Measurements from ENCODE around the gene SEMA4D. TPM values are rescaled to one million over a fixed set of nuclear protein-coding genes. Genes with fewer than 3 reads are reported as not detected.
"Not testable (repeated sequence)": the region's sequence is repeated elsewhere in the genome, so short reads cannot be mapped to it uniquely, and the experiment has no call there.

The SEMA4D gene
- total RNA-seq, 2 donors from 2014 or later = 169 to 237 TPM

GRCh38 chr9:89352451-89352850 lies 145.5 kb downstream of the SEMA4D start:
- Mint-ChIP-seq H3K27me3 (no peaks in the 10 kb centered on the region), H3K27ac (peak overlapping the region; percentile 80 to 91), H3K9me3 (no peaks in the 10 kb centered on the region), H3K4me3 (peak overlapping the region; percentile 69), H3K36me3 (peaks cover 33% of the 10 kb centered on the region), H3K4me1 (ENCODE audit: low read depth in 2 of 2) (peaks cover 30 to 32% of the 10 kb centered on the region in 2 donors)
- DNase-seq (ENCODE audit: low spot score) (no peak), ATAC-seq (no peak)

GRCh38 chr9:89351584-89352300 lies 146.2 kb downstream of the SEMA4D start:
- Mint-ChIP-seq H3K4me1 (ENCODE audit: low read depth in 2 of 2) (peaks cover 26 to 28% of the 10 kb centered on the region in 2 donors), H3K27me3 (no peaks in the 10 kb centered on the region), H3K27ac (peak overlapping the region; percentile 80 to 91), H3K36me3 (peaks cover 33% of the 10 kb centered on the region), H3K9me3 (no peaks in the 10 kb centered on the region), H3K4me3 (peak overlapping the region; percentile 69)
- DNase-seq (ENCODE audit: low spot score) (no peak), ATAC-seq (no peak)

DNA sequence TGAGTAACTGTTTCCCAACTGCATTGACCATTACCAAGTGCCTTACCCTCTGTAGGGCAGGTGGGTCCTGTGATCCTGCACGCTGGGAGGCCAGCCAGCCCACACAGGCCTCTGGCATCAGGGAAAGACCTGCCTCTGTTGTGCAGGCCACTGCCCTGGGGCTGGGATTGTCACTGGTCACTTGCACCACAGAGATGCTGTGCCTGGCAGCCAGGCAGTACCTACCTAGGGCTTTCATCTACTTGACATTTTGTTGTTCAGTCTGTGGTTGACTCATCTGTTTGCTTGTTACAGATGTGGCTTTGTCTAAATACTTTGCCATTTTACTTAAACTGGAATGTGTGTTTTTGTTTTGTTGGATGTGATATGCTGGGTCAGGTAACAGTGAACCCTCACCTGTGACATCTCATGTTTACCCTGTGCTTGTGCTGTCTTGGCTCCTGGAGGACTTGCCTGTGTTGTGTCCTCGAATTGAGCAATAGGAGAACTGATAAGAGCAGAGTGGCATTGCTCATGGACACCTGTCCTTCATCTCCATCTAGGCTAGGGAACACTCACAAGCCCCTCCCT lies 146.8 kb downstream of the SEMA4D start:
- Mint-ChIP-seq H3K4me3 (no peak overlapping the region), H3K4me1 (ENCODE audit: low read depth in 2 of 2) (peaks cover 26 to 28% of the 10 kb centered on the region in 2 donors), H3K27ac (peak overlapping the region in 1 of 2 donors; percentile 80), H3K36me3 (peaks cover 38% of the 10 kb centered on the region), H3K9me3 (no peaks in the 10 kb centered on the region), H3K27me3 (no peaks in the 10 kb centered on the region)
- DNase-seq (ENCODE audit: low spot score) (no peak), ATAC-seq (peak; percentile 17 to 40)

DNA sequence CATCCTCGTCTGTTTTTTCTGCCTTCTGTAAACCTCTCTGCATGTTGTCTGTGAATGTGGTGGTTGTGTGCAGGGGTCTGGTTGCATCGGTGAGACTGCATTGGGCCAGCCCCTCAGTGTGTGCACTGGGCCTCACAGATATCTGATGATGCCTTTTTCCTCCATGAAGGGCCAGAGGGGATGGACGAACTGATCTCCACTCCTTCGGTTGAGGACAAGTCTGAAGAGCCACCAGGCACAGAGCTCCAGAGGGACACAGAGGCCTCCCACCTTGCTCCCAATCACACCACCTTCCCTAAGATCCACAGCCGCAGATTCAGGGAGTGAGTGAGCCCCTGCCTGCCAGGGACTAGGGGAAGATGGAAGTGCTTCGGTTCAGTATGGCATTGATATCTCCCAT lies 148.3 kb downstream of the SEMA4D start:
- Mint-ChIP-seq H3K4me1 (ENCODE audit: low read depth in 2 of 2) (peaks cover 31 to 33% of the 10 kb centered on the region in 2 donors), H3K27me3 (no peaks in the 10 kb centered on the region), H3K4me3 (no peak overlapping the region), H3K27ac (no peak overlapping the region), H3K36me3 (peaks cover 46% of the 10 kb centered on the region), H3K9me3 (no peaks in the 10 kb centered on the region)
- DNase-seq (ENCODE audit: low spot score) (no peak), ATAC-seq (no peak)

GRCh38 chr9:89347651-89348050 lies 150.3 kb downstream of the SEMA4D start:
- H3K4me1 Mint-ChIP-seq (ENCODE audit: low read depth in 2 of 2) = peaks cover 32 to 34% of the 10 kb centered on the region in 2 donors
- no peaks in the 10 kb centered on the region for H3K9me3 Mint-ChIP-seq
- H3K36me3 Mint-ChIP-seq = peaks cover 55% of the 10 kb centered on the region
- no peak overlapping the region for H3K4me3 Mint-ChIP-seq
- ATAC-seq (no peak), DNase-seq (ENCODE audit: low spot score) (no peak)
- no peak overlapping the region for H3K27ac Mint-ChIP-seq
- H3K27me3 Mint-ChIP-seq = no peaks in the 10 kb centered on the region

GRCh38 chr9:89346696-89347095 lies 151.2 kb downstream of the SEMA4D start:
- Mint-ChIP-seq H3K36me3 (peaks cover 56% of the 10 kb centered on the region), H3K27ac (no peak overlapping the region)
- no peak for ATAC-seq

GRCh38 chr9:89345476-89345875 lies 152.4 kb downstream of the SEMA4D start:
- H3K27me3 Mint-ChIP-seq = no peaks in the 10 kb centered on the region
- H3K4me3 Mint-ChIP-seq = no peak overlapping the region
- H3K9me3 Mint-ChIP-seq = no peaks in the 10 kb centered on the region
- H3K4me1 Mint-ChIP-seq (ENCODE audit: low read depth in 2 of 2) = peaks cover 16 to 22% of the 10 kb centered on the region in 2 donors
- peak overlapping the region in 1 of 2 donors; percentile 59 for H3K27ac Mint-ChIP-seq
- ATAC-seq = no peak
- peaks cover 59% of the 10 kb centered on the region for H3K36me3 Mint-ChIP-seq
- DNase-seq (ENCODE audit: low spot score) = no peak

More at GRCh38 chr9:89346696-89347095, 151.2 kb downstream of the SEMA4D start:
- Mint-ChIP-seq H3K4me1 (ENCODE audit: low read depth in 2 of 2) (peaks cover 22 to 29% of the 10 kb centered on the region in 2 donors), H3K27me3 (no peaks in the 10 kb centered on the region), H3K9me3 (no peaks in the 10 kb centered on the region), H3K4me3 (no peak overlapping the region)
- no peak for DNase-seq (ENCODE audit: low spot score)

GRCh38 chr9:89343812-89344211 lies 154.1 kb downstream of the SEMA4D start:
- not testable (repeated sequence) for H3K9me3 Mint-ChIP-seq; DNase-seq (ENCODE audit: low spot score); H3K27me3 Mint-ChIP-seq; H3K4me3 Mint-ChIP-seq
- Mint-ChIP-seq H3K27ac (peak overlapping the region in 1 of 2 donors; percentile 22), H3K4me1 (ENCODE audit: low read depth in 2 of 2) (peaks cover 16 to 22% of the 10 kb centered on the region in 2 donors), H3K36me3 (peaks cover 63% of the 10 kb centered on the region)
- peak in 1 of 2 donors; percentile 46 for ATAC-seq

DNA sequence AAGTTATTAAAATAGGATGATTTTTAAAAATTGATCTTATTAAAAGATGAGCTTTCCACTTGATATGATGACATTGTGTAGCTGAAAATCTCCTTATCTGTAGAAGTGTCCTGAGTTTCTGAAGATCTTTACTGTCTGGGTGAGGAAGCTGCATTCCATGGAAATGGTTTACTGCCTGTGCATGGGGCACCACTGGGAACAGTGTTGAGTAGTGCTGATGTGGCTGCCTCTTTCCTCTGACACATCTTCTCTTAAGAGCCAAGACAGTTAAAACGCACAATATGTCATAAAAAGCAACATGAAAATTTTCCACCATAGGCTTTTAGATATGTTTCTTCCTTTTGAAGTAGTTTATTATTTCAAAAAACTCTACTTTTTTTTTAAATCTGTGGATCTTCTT lies 155.0 kb downstream of the SEMA4D start:
- ATAC-seq (no peak), DNase-seq (ENCODE audit: low spot score) (no peak)
- Mint-ChIP-seq H3K36me3 (peaks cover 67% of the 10 kb centered on the region), H3K4me3 (no peak overlapping the region), H3K9me3 (no peaks in the 10 kb centered on the region), H3K27me3 (no peaks in the 10 kb centered on the region), H3K4me1 (ENCODE audit: low read depth in 2 of 2) (peaks cover 16 to 22% of the 10 kb centered on the region in 2 donors), H3K27ac (no peak overlapping the region)

GRCh38 chr9:89342213-89342612 lies 155.7 kb downstream of the SEMA4D start:
- H3K27ac Mint-ChIP-seq = peak overlapping the region in 1 of 2 donors; percentile 69
- H3K9me3 Mint-ChIP-seq = no peaks in the 10 kb centered on the region
- no peaks in the 10 kb centered on the region for H3K27me3 Mint-ChIP-seq
- no peak for DNase-seq (ENCODE audit: low spot score)
- ATAC-seq = no peak
- peaks cover 16 to 25% of the 10 kb centered on the region in 2 donors for H3K4me1 Mint-ChIP-seq (ENCODE audit: low read depth in 2 of 2)
- no peak overlapping the region for H3K4me3 Mint-ChIP-seq
- peaks cover 73% of the 10 kb centered on the region for H3K36me3 Mint-ChIP-seq

- Mint-ChIP-seq H3K27ac (no peak overlapping the region), H3K9me3 (no peaks in the 10 kb centered on the region), H3K4me1 (ENCODE audit: low read depth in 2 of 2) (peaks cover 12 to 22% of the 10 kb centered on the region in 2 donors), H3K36me3 (peaks cover 61% of the 10 kb centered on the region), H3K27me3 (no peaks in the 10 kb centered on the region), H3K4me3 (no peak overlapping the region)
- DNase-seq (ENCODE audit: low spot score) (no peak), ATAC-seq (no peak)
Observed at GRCh38 chr9:89340332-89340731, 157.6 kb downstream of the SEMA4D start.

DNA sequence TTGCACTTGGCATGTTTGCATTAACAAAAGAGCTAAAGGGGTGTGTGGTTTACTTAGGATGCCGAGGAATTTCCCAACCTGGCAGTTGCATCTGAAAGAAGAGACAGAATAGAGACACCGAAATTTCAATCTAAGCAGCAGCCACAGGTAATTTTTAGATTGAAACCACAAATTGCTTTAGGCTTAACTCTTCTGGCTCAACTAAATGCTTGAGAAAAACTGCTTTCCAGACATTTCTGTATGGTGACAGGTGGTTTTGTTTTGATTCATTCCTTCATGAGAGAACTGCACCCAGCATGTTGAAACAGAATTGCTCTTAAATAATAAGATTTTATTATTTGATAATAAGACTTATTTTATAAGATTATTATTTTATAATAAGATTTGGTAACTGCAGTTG lies 158.1 kb downstream of the SEMA4D start:
- Mint-ChIP-seq H3K27ac (no peak overlapping the region), H3K4me1 (ENCODE audit: low read depth in 2 of 2) (peaks cover 10 to 18% of the 10 kb centered on the region in 2 donors), H3K36me3 (peaks cover 56% of the 10 kb centered on the region), H3K9me3 (no peaks in the 10 kb centered on the region), H3K27me3 (no peaks in the 10 kb centered on the region), H3K4me3 (no peak overlapping the region)
- ATAC-seq = no peak
- no peak for DNase-seq (ENCODE audit: low spot score)

DNA sequence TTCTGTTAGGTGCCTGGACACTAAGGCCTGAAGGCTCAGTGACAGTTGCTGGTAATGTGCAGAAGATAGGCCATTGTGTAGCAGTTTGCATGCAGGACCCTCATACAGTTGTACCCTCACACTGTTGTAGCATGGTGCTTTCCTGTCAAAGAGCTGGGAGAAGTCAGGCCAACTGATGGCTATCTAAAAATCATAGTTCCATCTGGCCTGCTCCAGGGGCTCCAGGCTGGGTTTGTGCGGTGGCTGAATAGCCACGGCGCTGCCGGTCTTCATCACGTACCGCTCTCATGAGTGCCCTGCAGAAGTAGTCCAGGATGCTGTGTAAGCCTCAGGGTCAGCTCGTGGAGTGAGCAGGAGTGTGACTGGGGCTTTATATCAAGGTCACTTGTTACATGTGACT lies 167.4 kb downstream of the SEMA4D start:
- Mint-ChIP-seq H3K4me3 (no peak overlapping the region), H3K36me3 (peaks cover 21% of the 10 kb centered on the region), H3K27me3 (no peaks in the 10 kb centered on the region), H3K9me3 (no peaks in the 10 kb centered on the region), H3K4me1 (ENCODE audit: low read depth in 2 of 2) (peaks cover 0 to 3% of the 10 kb centered on the region in 2 donors), H3K27ac (peak overlapping the region in 1 of 2 donors; percentile 54)
- no peak for DNase-seq (ENCODE audit: low spot score)
- ATAC-seq = no peak

- Mint-ChIP-seq H3K4me3 (no peak overlapping the region), H3K4me1 (ENCODE audit: low read depth in 2 of 2) (peaks cover 0 to 3% of the 10 kb centered on the region in 2 donors), H3K27ac (no peak overlapping the region), H3K9me3 (no peaks in the 10 kb centered on the region), H3K36me3 (peaks cover 21% of the 10 kb centered on the region), H3K27me3 (no peaks in the 10 kb centered on the region)
- DNase-seq (ENCODE audit: low spot score) (no peak), ATAC-seq (no peak)
Observed at GRCh38 chr9:89329917-89330316, 168.0 kb downstream of the SEMA4D start.

All from natural killer cell treated with Interleukin-12 subunit alpha and Interleukin-12 subunit beta and Interleukin-15 and Interleukin-18, amount 100 ng/mL, for 72 hours (primary cell).